Activated CD8-positive, alpha-beta T cell treated with anti-CD3 and anti-CD28 coated beads for 36 hours (primary cell): Measurements from ENCODE around the gene RBM42. TPM values are rescaled to one million over a fixed set of nuclear protein-coding genes. Genes with fewer than 3 reads are reported as not detected.

ENCODE experiments used
- ATAC-seq: fragments of 200-7000 bp; cut with Tn5 transposase; one replicate; pipeline ENCODE4 v1.10.0; 2021; ENCODE audit warnings: mild to moderate bottlenecking, moderate library complexity
- CTCF ChIA-PET: fragments of 350-600 bp; sonication (Branson Sonifier 250); formaldehyde crosslinking; loops from one replicate; lab custom pipeline; 2021; ENCODE audit warnings: antibody characterized with exemption; lab: Charles Lee
- POLR2A ChIA-PET: fragments of 350-600 bp; sonication (Branson Sonifier 250); formaldehyde crosslinking; loops from one replicate; lab custom pipeline; 2021; ENCODE audit warnings: antibody characterized with exemption; lab: Charles Lee
- DNase-seq: peaks from one replicate; pipeline ENCODE4 v3.0.0-alpha.2; 2020
- H3K27ac Mint-ChIP-seq: one replicate; pipeline ENCODE4 v1.8.0; 2021; ENCODE audit warnings: mild to moderate bottlenecking, mixed read lengths
- H3K27me3 Mint-ChIP-seq: one replicate; pipeline ENCODE4 v1.8.0; 2021; ENCODE audit warnings: mixed read lengths
- H3K36me3 Mint-ChIP-seq: one replicate; pipeline ENCODE4 v1.8.0; 2021; ENCODE audit warnings: low read depth, mixed read lengths
- H3K4me1 Mint-ChIP-seq: one replicate; pipeline ENCODE4 v1.8.0; 2021; ENCODE audit warnings: low read depth, mixed read lengths
- H3K4me3 Mint-ChIP-seq: one replicate; pipeline ENCODE4 v1.8.0; 2021; ENCODE audit warnings: mild to moderate bottlenecking, moderate library complexity, mixed read lengths
- H3K9me3 Mint-ChIP-seq: one replicate; pipeline ENCODE4 v1.8.0; 2021; ENCODE audit warnings: mixed read lengths
- CTCF ChIP-seq: fragments of 200-600 bp; IDR thresholded peaks from one replicate; pipeline ENCODE4 v1.8.0; 2022; ENCODE audit warnings: antibody characterized with exemption, mild to moderate bottlenecking
- intact Hi-C: fragments of 100-400 bp; cut with micrococcal nuclease; formaldehyde crosslinking; loops from one replicate; pipeline ENCODE4 v1.10.0; 2022
- total RNA-seq, 2 experiments: library from RNA; stranded (reverse); gene quantifications; one replicate each; pipeline ENCODE4 v1.2.3, GENCODE V29; 2021

The RBM42 gene
- total RNA-seq, 2 experiments from 2014 or later: 82.9 to 95.2 TPM

GRCh38 chr19:35636651-35637050 is 7.8 kb downstream of the RBM42 start:
- H3K27me3 Mint-ChIP-seq: no peaks in the 10 kb centered on the region
- ATAC-seq (no peak), DNase-seq (no peak)
- no peak overlapping the region for H3K27ac Mint-ChIP-seq
- peaks cover 31% of the 10 kb centered on the region for H3K36me3 Mint-ChIP-seq
- H3K4me3 Mint-ChIP-seq: no peak overlapping the region
- POLR2A ChIA-PET: interaction anchor here (0.7 kb wide), 1 partner anchor 9 kb away, joined by 3 read pairs; no protein-coding TSS in a partner anchor
- H3K4me1 Mint-ChIP-seq: peaks cover 7% of the 10 kb centered on the region
- no peaks in the 10 kb centered on the region for H3K9me3 Mint-ChIP-seq
- CTCF ChIA-PET: no interaction called here
- no peak for TF ChIP-seq CTCF
- intact Hi-C loops: no loop called here

- peaks cover 10% of the 10 kb centered on the region for H3K4me1 Mint-ChIP-seq
- ATAC-seq: no peak
- H3K36me3 Mint-ChIP-seq: peaks cover 26% of the 10 kb centered on the region
- no peak overlapping the region for H3K4me3 Mint-ChIP-seq
- POLR2A ChIA-PET: interaction anchor here (0.9 kb wide), 2 partner anchors 12 to 25 kb away, joined by 3 to 4 read pairs; partner anchors contain the start of gene HAUS5
- no peaks in the 10 kb centered on the region for H3K27me3 Mint-ChIP-seq
- CTCF ChIA-PET: no interaction called here
- H3K9me3 Mint-ChIP-seq: no peaks in the 10 kb centered on the region
- no peak for TF ChIP-seq CTCF
- no peak overlapping the region for H3K27ac Mint-ChIP-seq
- intact Hi-C loops: no loop called here
- no peak for DNase-seq
These were observed 8.3 kb downstream of the RBM42 start for GRCh38 chr19:35637165-35637564.

GRCh38 chr19:35639321-35639639 is 10.4 kb downstream of the RBM42 start:
- H3K27me3 Mint-ChIP-seq: no peaks in the 10 kb centered on the region
- no peak overlapping the region for H3K4me3 Mint-ChIP-seq
- ATAC-seq (no peak), DNase-seq (no peak)
- intact Hi-C loops: no loop called here
- ChIA-PET CTCF (interaction anchor here (0.9 kb wide), 1 partner anchor 15 kb away, joined by 3 read pairs; no protein-coding TSS in a partner anchor), POLR2A (interaction anchor here (1.6 kb wide), 1 partner anchor 109 kb away, joined by 3 read pairs; the partner anchor contains the start of gene LIN37)
- H3K27ac Mint-ChIP-seq: no peak overlapping the region
- H3K36me3 Mint-ChIP-seq: peaks cover 19% of the 10 kb centered on the region
- TF ChIP-seq CTCF: no peak
- peaks cover 18% of the 10 kb centered on the region for H3K4me1 Mint-ChIP-seq
- H3K9me3 Mint-ChIP-seq: no peaks in the 10 kb centered on the region

- Mint-ChIP-seq H3K27me3 (no peaks in the 10 kb centered on the region), H3K4me3 (no peak overlapping the region), H3K9me3 (no peaks in the 10 kb centered on the region), H3K36me3 (peaks cover 19% of the 10 kb centered on the region), H3K27ac (no peak overlapping the region), H3K4me1 (peaks cover 20% of the 10 kb centered on the region)
- POLR2A ChIA-PET: interaction anchor here (1.6 kb wide), 1 partner anchor 108 kb away, joined by 3 read pairs; the partner anchor contains the start of gene LIN37
- CTCF ChIA-PET: interaction anchor here (0.9 kb wide), 1 partner anchor 16 kb away, joined by 3 read pairs; no protein-coding TSS in a partner anchor
- no peak for DNase-seq
- ATAC-seq: no peak
- TF ChIP-seq CTCF: no peak
- intact Hi-C loops: no loop called here
These were observed 11.0 kb downstream of the RBM42 start for GRCh38 chr19:35639863-35640262.

- TF ChIP-seq CTCF: no peak
- peak within 1 kb of the TSS; percentile 76 for H3K4me3 Mint-ChIP-seq
- ATAC-seq: no peak
- DNase-seq: peak; percentile 81
- H3K27me3 Mint-ChIP-seq: no peaks in the 10 kb centered on the region
- H3K4me1 Mint-ChIP-seq: peaks cover 29% of the 10 kb centered on the region
- no peaks in the 10 kb centered on the region for H3K9me3 Mint-ChIP-seq
- intact Hi-C loops: no loop called here
- ChIA-PET POLR2A (interaction anchor here (0.7 to 1.6 kb wide), 3 partner anchors 19 to 32 kb away, joined by 3 to 4 read pairs (median 3); no protein-coding TSS in a partner anchor), CTCF (interaction anchor here (0.6 to 1.4 kb wide), 2 partner anchors 51 to 93 kb away, joined by 3 to 6 read pairs; no protein-coding TSS in a partner anchor)
- H3K27ac Mint-ChIP-seq: peak within 1 kb of the TSS; percentile 79
- H3K36me3 Mint-ChIP-seq: peaks cover 10% of the 10 kb centered on the region
These were observed 12.8 kb downstream of the RBM42 start, which contains the start of gene ETV2 for GRCh38 chr19:35641515-35642151. Gene ETV2, plus strand, starts transcription at chr19:35641745. Its CDS starts 716 bp downstream, at chr19:35642461.
